A673 (cell line): ENCODE data around the gene IL12RB2. TPM values are rescaled to one million over a fixed set of nuclear protein-coding genes. Genes with fewer than 3 reads are reported as not detected.
A peak's percentile ranks its signal among the peaks of the same experiment; 100 is the strongest.

Source experiments
- BruUV-seq: library from RNA; stranded (reverse); fragments of 400-500 nt; replicated peaks from 2 replicates; lab custom pipeline; 2021; lab: Mats Ljungman, UMichigan
- CTCF ChIA-PET: fragments of 300-600 bp; sonication (Branson Sonifier 250); formaldehyde crosslinking; loops from one replicate; lab custom pipeline; 2022; ENCODE audit warnings: antibody characterized with exemption; lab: Charles Lee
- POLR2A ChIA-PET: fragments of 300-600 bp; sonication (Branson Sonifier 250); formaldehyde crosslinking; loops from one replicate; lab custom pipeline; 2022; ENCODE audit warnings: antibody characterized with exemption; ENCODE audit not compliant: low non-redundant PET; lab: Charles Lee
- DNase-seq: peaks from one replicate; pipeline ENCODE4 v3.0.0-alpha.2; 2015; ENCODE audit warnings: low spot score
- H3K27ac ChIP-seq: fragments of 200-600 bp; sonication (generic); 2 replicates; pipeline ENCODE4 v1.5.1; 2016; ENCODE audit warnings: mixed run types, low read depth, mild to moderate bottlenecking, mixed read lengths, antibody characterized with exemption, low read length; ENCODE audit not compliant: poor library complexity, severe bottlenecking
- H3K27me3 ChIP-seq: fragments of 200-600 bp; sonication (generic); replicated peaks from 2 replicates; pipeline ENCODE4 v1.6.1; 2017; ENCODE audit warnings: mixed run types, low read depth, mild to moderate bottlenecking, mixed read lengths, antibody characterized with exemption, low read length; ENCODE audit not compliant: insufficient read depth, poor library complexity
- H3K36me3 ChIP-seq: fragments of 200-600 bp; sonication (generic); 2 replicates; pipeline ENCODE4 v1.6.1; 2016; ENCODE audit warnings: mixed run types, mild to moderate bottlenecking, mixed read lengths, antibody characterized with exemption, low read length; ENCODE audit not compliant: insufficient read depth, poor library complexity, severe bottlenecking
- H3K4me1 ChIP-seq: fragments of 200-600 bp; sonication (generic); 2 replicates; pipeline ENCODE4 v1.6.1; 2017; ENCODE audit warnings: mixed run types, mild to moderate bottlenecking, mixed read lengths, antibody characterized with exemption, low read length; ENCODE audit not compliant: insufficient read depth, poor library complexity, severe bottlenecking
- H3K4me3 ChIP-seq: fragments of 200-600 bp; sonication (generic); 2 replicates; pipeline ENCODE4 v1.5.1; 2016; ENCODE audit warnings: low read depth, mixed run types, mild to moderate bottlenecking, mixed read lengths, low read length; ENCODE audit not compliant: poor library complexity, severe bottlenecking
- H3K9me3 ChIP-seq: fragments of 200-600 bp; sonication (generic); 2 replicates; pipeline ENCODE4 v1.6.1; 2016; ENCODE audit warnings: mixed run types, low read depth, mild to moderate bottlenecking, mixed read lengths, antibody characterized with exemption, low read length; ENCODE audit not compliant: poor library complexity, severe bottlenecking
- EZH2 ChIP-seq: fragments of 200-600 bp; sonication (generic); IDR thresholded peaks from 2 replicates; pipeline ENCODE4 v1.6.1; 2017; ENCODE audit warnings: borderline replicate concordance, low read depth, mild to moderate bottlenecking, mixed read lengths, antibody characterized with exemption, low read length; ENCODE audit not compliant: poor library complexity, severe bottlenecking
- intact Hi-C: fragments of 100-400 bp; cut with micrococcal nuclease; formaldehyde crosslinking; loops from one replicate; pipeline ENCODE4 v1.10.0; 2022; ENCODE audit not compliant: unreplicated experiment
- total RNA-seq: library from RNA; stranded (reverse); gene quantifications from 2 replicates; pipeline ENCODE4 v1.2.3, GENCODE V29; 2021
- TF ChIP-seq, protein P1 (sequence below): fragments of 300-800, 200-600 bp; sonication (generic); conservative IDR thresholded peaks from 2 replicates; pipeline ENCODE4 v1.5.1; 2017; ENCODE audit warnings: low read depth, mild to moderate bottlenecking, antibody characterized with exemption, low read length, moderate library complexity, mixed read lengths

Gene IL12RB2
- total RNA-seq, 1 experiment from 2014 or later, result 0.39 TPM

DNA sequence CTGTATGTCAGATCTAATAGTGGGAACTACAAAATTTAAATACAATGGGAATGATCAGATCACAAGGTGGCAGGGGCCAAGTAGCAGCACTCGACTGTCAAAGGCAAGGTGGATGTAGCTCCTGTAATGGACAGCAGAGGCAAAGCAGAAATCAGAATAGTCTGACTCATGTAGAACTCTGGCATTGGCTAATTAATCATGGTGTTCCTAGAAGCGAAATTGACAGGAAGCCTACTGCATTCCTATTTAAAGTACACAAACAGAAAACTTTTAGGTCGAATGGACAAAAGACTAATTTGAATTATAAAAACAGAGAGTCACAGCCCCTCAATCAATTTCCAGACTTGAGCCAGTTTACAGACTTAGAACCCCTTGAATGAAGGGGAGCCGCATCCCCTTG is 17.4 kb upstream of the IL12RB2 start:
- H3K36me3 ChIP-seq, result no peaks in the 10 kb centered on the region
- no peaks in the 10 kb centered on the region for H3K4me1 ChIP-seq
- intact Hi-C loops, result no loop called here
- H3K4me3 ChIP-seq, result no peak overlapping the region
- TF ChIP-seq EZH2, result no peak
- TF ChIP-seq, protein P1, sequence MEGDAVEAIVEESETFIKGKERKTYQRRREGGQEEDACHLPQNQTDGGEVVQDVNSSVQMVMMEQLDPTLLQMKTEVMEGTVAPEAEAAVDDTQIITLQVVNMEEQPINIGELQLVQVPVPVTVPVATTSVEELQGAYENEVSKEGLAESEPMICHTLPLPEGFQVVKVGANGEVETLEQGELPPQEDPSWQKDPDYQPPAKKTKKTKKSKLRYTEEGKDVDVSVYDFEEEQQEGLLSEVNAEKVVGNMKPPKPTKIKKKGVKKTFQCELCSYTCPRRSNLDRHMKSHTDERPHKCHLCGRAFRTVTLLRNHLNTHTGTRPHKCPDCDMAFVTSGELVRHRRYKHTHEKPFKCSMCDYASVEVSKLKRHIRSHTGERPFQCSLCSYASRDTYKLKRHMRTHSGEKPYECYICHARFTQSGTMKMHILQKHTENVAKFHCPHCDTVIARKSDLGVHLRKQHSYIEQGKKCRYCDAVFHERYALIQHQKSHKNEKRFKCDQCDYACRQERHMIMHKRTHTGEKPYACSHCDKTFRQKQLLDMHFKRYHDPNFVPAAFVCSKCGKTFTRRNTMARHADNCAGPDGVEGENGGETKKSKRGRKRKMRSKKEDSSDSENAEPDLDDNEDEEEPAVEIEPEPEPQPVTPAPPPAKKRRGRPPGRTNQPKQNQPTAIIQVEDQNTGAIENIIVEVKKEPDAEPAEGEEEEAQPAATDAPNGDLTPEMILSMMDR, result no peak
- POLR2A ChIA-PET, result no interaction called here
- no peak overlapping the region for H3K27ac ChIP-seq
- no peak for DNase-seq
- BruUV-seq, result no TSS peak
- no peaks in the 10 kb centered on the region for H3K9me3 ChIP-seq
- CTCF ChIA-PET, result no interaction called here
- no peaks in the 10 kb centered on the region for H3K27me3 ChIP-seq

DNA sequence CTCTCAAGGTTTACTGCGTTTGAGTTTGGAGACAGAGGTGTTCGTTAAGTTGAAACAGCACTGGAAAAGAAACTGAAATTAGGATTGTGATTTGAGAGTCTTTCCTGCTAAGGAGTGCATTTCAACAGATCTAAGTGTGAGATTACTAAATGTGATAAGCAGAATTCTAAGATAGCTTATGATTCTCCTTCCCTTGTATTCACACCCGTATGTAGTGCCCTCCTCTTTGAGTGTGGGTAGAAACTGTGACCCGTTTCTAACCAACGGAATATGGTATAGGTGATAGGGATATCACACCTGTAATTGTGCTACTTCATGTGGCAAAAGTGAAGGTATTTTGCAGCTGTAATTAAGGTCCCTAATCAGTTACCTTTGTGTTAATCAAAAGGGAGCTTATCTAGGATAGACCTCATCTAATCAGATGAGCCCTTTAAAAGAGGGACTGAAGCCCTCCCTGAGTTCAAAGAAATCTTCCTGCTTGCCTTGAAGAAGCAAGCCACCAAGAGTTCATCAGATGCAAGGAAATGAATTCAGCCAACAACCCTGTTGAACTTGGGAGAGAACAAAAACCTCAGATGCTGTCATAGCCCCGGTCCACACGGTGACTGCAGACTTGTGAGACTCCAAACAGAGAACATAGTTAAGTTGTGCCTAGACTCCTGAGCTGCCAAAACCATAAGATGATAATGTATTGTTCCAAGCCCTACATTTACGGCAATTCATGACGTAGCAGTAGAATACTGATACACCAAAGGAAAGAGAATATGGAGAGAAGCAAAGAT is 12.6 kb upstream of the IL12RB2 start:
- Histone ChIP-seq H3K4me3 (no peak overlapping the region), H3K27ac (no peak overlapping the region), H3K27me3 (no peaks in the 10 kb centered on the region), H3K4me1 (no peaks in the 10 kb centered on the region), H3K9me3 (no peaks in the 10 kb centered on the region), H3K36me3 (no peaks in the 10 kb centered on the region)
- no peak for DNase-seq
- intact Hi-C loops, result no loop called here
- CTCF ChIA-PET, result no interaction called here
- no TSS peak for BruUV-seq
- POLR2A ChIA-PET, result no interaction called here
- no peak for TF ChIP-seq EZH2
- TF ChIP-seq, protein P1, result no peak

DNA sequence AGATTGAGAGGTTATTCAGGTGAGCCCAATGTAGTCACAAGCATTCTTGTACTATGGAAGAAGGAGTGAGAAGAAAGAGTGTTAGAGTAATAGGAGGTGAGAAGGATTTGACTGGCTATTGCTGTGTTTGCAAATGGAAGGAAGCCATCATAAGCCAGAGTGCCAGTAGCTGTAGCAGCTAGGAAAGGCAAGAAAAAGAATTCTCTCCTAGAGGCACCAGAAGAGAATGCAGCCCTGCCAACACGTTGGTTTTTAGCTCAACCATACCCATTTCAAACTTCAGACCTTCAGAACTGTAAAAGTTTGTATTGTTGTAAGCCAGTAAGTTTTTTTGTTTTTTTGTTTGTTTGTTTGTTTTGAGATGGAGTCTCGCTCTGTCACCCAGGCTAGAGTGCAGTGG is 8.9 kb upstream of the IL12RB2 start:
- Histone ChIP-seq H3K4me3 (no peak overlapping the region), H3K36me3 (no peaks in the 10 kb centered on the region), H3K27me3 (no peaks in the 10 kb centered on the region), H3K4me1 (no peaks in the 10 kb centered on the region), H3K9me3 (no peaks in the 10 kb centered on the region), H3K27ac (no peak overlapping the region)
- intact Hi-C loops, result no loop called here
- POLR2A ChIA-PET, result no interaction called here
- CTCF ChIA-PET, result no interaction called here
- BruUV-seq, result no TSS peak
- peak; percentile 12 for DNase-seq
- no peak for TF ChIP-seq EZH2

DNA sequence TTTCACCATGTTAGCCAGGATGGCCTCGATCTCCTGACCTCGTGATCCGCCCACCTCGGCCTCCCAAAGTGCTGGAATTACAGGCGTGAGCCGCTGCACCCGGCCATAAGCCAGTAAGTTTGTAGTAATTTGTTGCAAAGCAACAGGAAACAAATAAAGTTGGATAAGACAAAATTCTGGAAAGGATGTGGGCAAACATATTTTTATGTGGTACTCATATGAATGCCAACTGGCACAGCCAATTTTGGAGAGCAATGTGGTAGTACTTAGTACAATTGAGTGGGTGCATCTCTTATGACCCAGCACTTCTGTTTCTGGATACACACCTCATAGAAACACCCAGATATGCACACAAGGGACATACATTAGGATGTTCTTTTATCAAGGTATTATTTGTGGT is 8.4 kb upstream of the IL12RB2 start:
- H3K9me3 ChIP-seq, result no peaks in the 10 kb centered on the region
- CTCF ChIA-PET, result no interaction called here
- no peak for TF ChIP-seq EZH2
- TF ChIP-seq, protein P1, result no peak
- H3K27me3 ChIP-seq, result no peaks in the 10 kb centered on the region
- H3K4me3 ChIP-seq, result no peak overlapping the region
- no peak for DNase-seq
- H3K36me3 ChIP-seq, result no peaks in the 10 kb centered on the region
- intact Hi-C loops, result no loop called here
- no peak overlapping the region for H3K27ac ChIP-seq
- no TSS peak for BruUV-seq
- POLR2A ChIA-PET, result no interaction called here
- no peaks in the 10 kb centered on the region for H3K4me1 ChIP-seq
